IPS DF 6.9 (cell line): ENCODE data around the gene GOLGA7B.

Source experiments
- DNase-seq: peaks from one replicate; pipeline ENCODE4 v3.0.0-alpha.2; 2013; ENCODE audit warnings: low read depth, low spot score
- H3K27ac ChIP-seq: one replicate; pipeline ENCODE4 v1.5.1; 2013; ENCODE audit warnings: low read length, control low read depth
- H3K27me3 ChIP-seq: 2 replicates; pipeline ENCODE4 v1.6.1; 2013; ENCODE audit warnings: mild to moderate bottlenecking, low read length; ENCODE audit not compliant: control insufficient read depth, insufficient read depth
- H3K36me3 ChIP-seq: 2 replicates; pipeline ENCODE4 v1.6.1; 2013; ENCODE audit warnings: low read length; ENCODE audit not compliant: control insufficient read depth, insufficient read depth
- H3K4me1 ChIP-seq: 2 replicates; pipeline ENCODE4 v1.6.1; 2013; ENCODE audit warnings: low read length; ENCODE audit not compliant: control insufficient read depth, insufficient read depth
- H3K4me3 ChIP-seq: 2 replicates; pipeline ENCODE4 v1.5.1; 2013; ENCODE audit warnings: mild to moderate bottlenecking, low read length
- H3K9me3 ChIP-seq: 2 replicates; pipeline ENCODE4 v1.6.1; 2013; ENCODE audit warnings: low read length, inconsistent platforms; ENCODE audit not compliant: control insufficient read depth, insufficient read depth
- WGBS: extraction: QIAGEN DNeasy Blood & Tissue Kit; methylation state at CpG from one replicate; pipeline ENCODE4 v1.1.7; 2013; ENCODE audit warnings: mixed read lengths, missing lambda C conversion rate; ENCODE audit not compliant: insufficient read length, insufficient coverage; 5-methylcytosine and 5-hydroxymethylcytosine counted together

GOLGA7B gene

GRCh38 chr10:97850446-97850845 lies 803 bp downstream of the GOLGA7B start:
- Histone ChIP-seq H3K36me3 (no peaks in the 10 kb centered on the region), H3K4me1 (peaks cover 3% of the 10 kb centered on the region; the same call in 1 of the 2 replicates), H3K27me3 (peaks cover 1% of the 10 kb centered on the region; the same call in 1 of the 2 replicates), H3K27ac (no peak overlapping the region), H3K9me3 (no peaks in the 10 kb centered on the region), H3K4me3 (peak overlapping the region; percentile 19; the same call in 1 of the 2 replicates)
- DNase-seq, result no peak
- WGBS, result no CpG with 5 or more reads among the region's 13 CpGs

GRCh38 chr10:97851341-97852001 lies 1.8 kb downstream of the GOLGA7B start:
- Histone ChIP-seq H3K9me3 (no peaks in the 10 kb centered on the region), H3K4me1 (peaks cover 3% of the 10 kb centered on the region; the same call in 1 of the 2 replicates), H3K36me3 (no peaks in the 10 kb centered on the region), H3K4me3 (no peak overlapping the region), H3K27ac (no peak overlapping the region), H3K27me3 (peaks cover 1% of the 10 kb centered on the region; the same call in 1 of the 2 replicates)
- no CpG with 5 or more reads among the region's 7 CpGs for WGBS
- no peak for DNase-seq

GRCh38 chr10:97852277-97852676 lies 2.6 kb downstream of the GOLGA7B start:
- Histone ChIP-seq H3K4me3 (no peak overlapping the region), H3K4me1 (peaks cover 3% of the 10 kb centered on the region; the same call in 1 of the 2 replicates), H3K27me3 (peaks cover 1% of the 10 kb centered on the region; the same call in 1 of the 2 replicates), H3K27ac (no peak overlapping the region), H3K9me3 (no peaks in the 10 kb centered on the region), H3K36me3 (no peaks in the 10 kb centered on the region)
- no CpG with 5 or more reads among the region's 3 CpGs for WGBS
- DNase-seq, result no peak

GRCh38 chr10:97852840-97853405 lies 3.3 kb downstream of the GOLGA7B start:
- no peak overlapping the region for H3K4me3 ChIP-seq
- H3K36me3 ChIP-seq, result no peaks in the 10 kb centered on the region
- no peaks in the 10 kb centered on the region for H3K9me3 ChIP-seq
- WGBS, result no CpG with 5 or more reads among the region's 4 CpGs
- H3K27ac ChIP-seq, result no peak overlapping the region
- no peak for DNase-seq
- H3K4me1 ChIP-seq, result peaks cover 3% of the 10 kb centered on the region; the same call in 1 of the 2 replicates
- peaks cover 1% of the 10 kb centered on the region; the same call in 1 of the 2 replicates for H3K27me3 ChIP-seq

GRCh38 chr10:97854743-97855142 lies 5.1 kb downstream of the GOLGA7B start:
- DNase-seq, result no peak
- Histone ChIP-seq H3K9me3 (no peaks in the 10 kb centered on the region), H3K27ac (no peak overlapping the region), H3K4me1 (peaks cover 3% of the 10 kb centered on the region; the same call in 1 of the 2 replicates), H3K27me3 (peaks cover 1% of the 10 kb centered on the region; the same call in 1 of the 2 replicates), H3K4me3 (no peak overlapping the region), H3K36me3 (no peaks in the 10 kb centered on the region)
- no CpG with 5 or more reads among the region's 3 CpGs for WGBS

GRCh38 chr10:97858001-97858439 lies 8.4 kb downstream of the GOLGA7B start:
- no peak overlapping the region for H3K4me3 ChIP-seq
- H3K27ac ChIP-seq, result no peak overlapping the region
- H3K36me3 ChIP-seq, result no peaks in the 10 kb centered on the region
- WGBS, result no CpG with 5 or more reads among the region's 1 CpG
- 0 out of 2 replicates have a peak, but pooled peaks cover 3% of the 10 kb centered on the region for H3K4me1 ChIP-seq
- H3K27me3 ChIP-seq, result peaks cover 1% of the 10 kb centered on the region; the same call in 1 of the 2 replicates
- no peaks in the 10 kb centered on the region for H3K9me3 ChIP-seq
- no peak for DNase-seq

- Histone ChIP-seq H3K27ac (no peak overlapping the region), H3K4me1 (0 out of 2 replicates have a peak, but pooled peaks cover 3% of the 10 kb centered on the region), H3K36me3 (no peaks in the 10 kb centered on the region), H3K9me3 (no peaks in the 10 kb centered on the region), H3K4me3 (no peak overlapping the region), H3K27me3 (no peaks in the 10 kb centered on the region)
- no CpG with 5 or more reads among the region's 3 CpGs for whole genome bisulfite sequencing
- DNase-seq, result no peak
Observed at GRCh38 chr10:97861097-97861750, 11.6 kb downstream of the GOLGA7B start.

GRCh38 chr10:97861924-97862323 lies 12.3 kb downstream of the GOLGA7B start:
- no peaks in the 10 kb centered on the region for H3K9me3 ChIP-seq
- 0 out of 2 replicates have a peak, but pooled peaks cover 3% of the 10 kb centered on the region for H3K4me1 ChIP-seq
- H3K27ac ChIP-seq, result no peak overlapping the region
- WGBS, result no CpG with 5 or more reads among the region's 1 CpG
- no peaks in the 10 kb centered on the region for H3K27me3 ChIP-seq
- no peak overlapping the region for H3K4me3 ChIP-seq
- DNase-seq, result no peak
- no peaks in the 10 kb centered on the region for H3K36me3 ChIP-seq

- DNase-seq, result no peak
- Histone ChIP-seq H3K27ac (no peak overlapping the region), H3K27me3 (no peaks in the 10 kb centered on the region), H3K36me3 (no peaks in the 10 kb centered on the region), H3K9me3 (no peaks in the 10 kb centered on the region), H3K4me1 (0 out of 2 replicates have a peak, but pooled peaks cover 3% of the 10 kb centered on the region), H3K4me3 (no peak overlapping the region)
- no CpG with 5 or more reads among the region's 11 CpGs for WGBS
Observed at GRCh38 chr10:97863808-97864207, 14.2 kb downstream of the GOLGA7B start.

- Histone ChIP-seq H3K4me3 (no peak overlapping the region), H3K36me3 (no peaks in the 10 kb centered on the region), H3K4me1 (peaks cover 6% of the 10 kb centered on the region), H3K27me3 (no peaks in the 10 kb centered on the region), H3K9me3 (no peaks in the 10 kb centered on the region), H3K27ac (no peak overlapping the region)
- WGBS, result no CpG with 5 or more reads among the region's 18 CpGs
- DNase-seq, result no peak
Observed at GRCh38 chr10:97865488-97865887, 15.8 kb downstream of the GOLGA7B start.
